Measurements from ENCODE around the gene GSG1. TPM values are rescaled to one million over a fixed set of nuclear protein-coding genes. Genes with fewer than 3 reads are reported as not detected.

Gene GSG1
- polyA plus RNA-seq, 3 donors: not detected

- 74% methylated on average over 3 of the region's 8 CpGs for WGBS (ENCODE audit: insufficient coverage)
- no peak overlapping the region for H3K9ac ChIP-seq (ENCODE audit: insufficient read depth, low read length, poor library complexity, severe bottlenecking)
- intact Hi-C loops (cut with micrococcal nuclease): no loop called here
Observed at GRCh38 chr12:13142747-13143146, 39.3 kb upstream of the GSG1 start.

GRCh38 chr12:13141686-13142085, 38.2 kb upstream of the GSG1 start:
- Histone ChIP-seq H3K27me3 (ENCODE audit: control insufficient read depth in 2 of 2, insufficient read depth in 2 of 2, low read length in 2 of 2) (no peaks in the 10 kb centered on the region), H2AFZ (ENCODE audit: insufficient read depth, low read depth, low read length, poor library complexity, severe bottlenecking) (no peak overlapping the region), H3K9me3 (replicated peaks in 1 of 2; ENCODE audit: control insufficient read depth in 1 of 2, insufficient read depth in 1 of 2, low read length in 2 of 2) (no peaks in the 10 kb centered on the region), H3K4me1 (ENCODE audit: control insufficient read depth in 1 of 2, insufficient read depth in 2 of 2, low read length in 2 of 2) (peaks cover 22 to 24% of the 10 kb centered on the region in 2 donors), H4K20me1 (ENCODE audit: insufficient read depth, low read length) (no peaks in the 10 kb centered on the region), H3K36me3 (replicated peaks in 1 of 2; ENCODE audit: control insufficient read depth in 1 of 2, insufficient read depth in 2 of 2, low read length in 2 of 2) (no peaks in the 10 kb centered on the region), H3K4me3 (replicated peaks in 1 of 3; ENCODE audit: low read depth in 2 of 3, low read length in 3 of 3) (no peak overlapping the region), H3K27ac (ENCODE audit: low read depth in 1 of 2, low read length in 2 of 2) (no peak overlapping the region), H3K79me2 (ENCODE audit: insufficient read depth, low read length) (no peaks in the 10 kb centered on the region), H3K9ac (ENCODE audit: insufficient read depth, low read length, poor library complexity, severe bottlenecking) (no peak overlapping the region), H3K4me2 (replicated peaks; ENCODE audit: extremely low read depth, low read length, poor library complexity, severe bottlenecking) (no peak overlapping the region)
- Mint-ChIP-seq H3K27me3 (ENCODE audit: low read depth in 3 of 3) (peaks cover 0 to 3% (median 0%) of the 10 kb centered on the region in 3 donors), H3K36me3 (no peaks in the 10 kb centered on the region), H3K4me1 (peaks cover 30% of the 10 kb centered on the region), H3K4me3 (no peak overlapping the region), H3K27ac (peak overlapping the region in 1 of 7 donors; percentile 26), H3K9me3 (peaks cover 0 to 3% (median 0%) of the 10 kb centered on the region in 7 donors)
- intact Hi-C loops (cut with micrococcal nuclease): no loop called here
- WGBS (ENCODE audit: insufficient coverage): 80% methylated on average over 3 of the region's 5 CpGs
- no peak for TF ChIP-seq CTCF (IDR thresholded peaks at IDR 0.05)
- DNase-seq: no peak

More at GRCh38 chr12:13142747-13143146, 39.3 kb upstream of the GSG1 start:
- Mint-ChIP-seq H3K9me3 (peaks cover 0 to 3% (median 0%) of the 10 kb centered on the region in 7 donors), H3K27ac (peak overlapping the region in 1 of 7 donors; percentile 68), H3K4me1 (peaks cover 30% of the 10 kb centered on the region), H3K27me3 (ENCODE audit: low read depth in 3 of 3) (peaks cover 0 to 3% (median 0%) of the 10 kb centered on the region in 3 donors), H3K4me3 (peak overlapping the region in 1 of 2 donors; percentile 29), H3K36me3 (no peaks in the 10 kb centered on the region)
- Histone ChIP-seq H3K4me3 (replicated peaks in 1 of 3; ENCODE audit: low read depth in 2 of 3, low read length in 3 of 3) (no peak overlapping the region), H3K27ac (ENCODE audit: low read depth in 1 of 2, low read length in 2 of 2) (no peak overlapping the region), H3K9me3 (replicated peaks in 1 of 2; ENCODE audit: control insufficient read depth in 1 of 2, insufficient read depth in 1 of 2, low read length in 2 of 2) (no peaks in the 10 kb centered on the region), H4K20me1 (ENCODE audit: insufficient read depth, low read length) (no peaks in the 10 kb centered on the region), H3K79me2 (ENCODE audit: insufficient read depth, low read length) (no peaks in the 10 kb centered on the region), H3K4me2 (replicated peaks; ENCODE audit: extremely low read depth, low read length, poor library complexity, severe bottlenecking) (no peak overlapping the region), H3K4me1 (ENCODE audit: control insufficient read depth in 1 of 2, insufficient read depth in 2 of 2, low read length in 2 of 2) (peaks cover 22 to 24% of the 10 kb centered on the region in 2 donors), H3K36me3 (replicated peaks in 1 of 2; ENCODE audit: control insufficient read depth in 1 of 2, insufficient read depth in 2 of 2, low read length in 2 of 2) (no peaks in the 10 kb centered on the region), H3K27me3 (ENCODE audit: control insufficient read depth in 2 of 2, insufficient read depth in 2 of 2, low read length in 2 of 2) (no peaks in the 10 kb centered on the region), H2AFZ (ENCODE audit: insufficient read depth, low read depth, low read length, poor library complexity, severe bottlenecking) (no peak overlapping the region)
- no peak for DNase-seq
- no peak for TF ChIP-seq CTCF (IDR thresholded peaks at IDR 0.05)

Data from CD14-positive monocyte (primary cell).